Endothelial cell of umbilical vein (primary cell): ENCODE data around the gene RFC2.

Experiments
- EZH2 ChIP-seq: IDR thresholded peaks from 2 replicates; pipeline ENCODE4 v1.6.1; 2012; ENCODE audit warnings: borderline replicate concordance, low read depth, mild to moderate bottlenecking, moderate library complexity, low read length, inconsistent platforms; ENCODE audit not compliant: severe bottlenecking
- FOS ChIP-seq: IDR thresholded peaks from 2 replicates; pipeline ENCODE4 v1.6.1; 2011; ENCODE audit warnings: mild to moderate bottlenecking, low read length, moderate library complexity, borderline replicate concordance; ENCODE audit not compliant: insufficient read depth
- GATA2 ChIP-seq: IDR thresholded peaks from 2 replicates; pipeline ENCODE4 v1.7.0; 2011; ENCODE audit warnings: low read depth, mild to moderate bottlenecking, moderate library complexity, mixed read lengths, low read length; ENCODE audit not compliant: insufficient read length, insufficient read depth
- JUN ChIP-seq: IDR thresholded peaks from 2 replicates; pipeline ENCODE4 v1.6.1; 2011; ENCODE audit warnings: borderline replicate concordance, low read depth; ENCODE audit not compliant: insufficient read length, insufficient read depth
- MYC ChIP-seq: IDR thresholded peaks from one replicate; pipeline ENCODE4 v1.6.1; 2011; ENCODE audit warnings: mild to moderate bottlenecking, low read depth, low read length
- POLR2A ChIP-seq: IDR thresholded peaks from 2 replicates; pipeline ENCODE4 v1.6.1; 2012; ENCODE audit warnings: low read depth, mild to moderate bottlenecking, control low read depth, low read length
- POLR2AphosphoS5 ChIP-seq: IDR thresholded peaks from 2 replicates; pipeline ENCODE4 v1.6.1; 2012; ENCODE audit warnings: low read depth, mild to moderate bottlenecking, control low read depth, low read length, moderate library complexity; ENCODE audit not compliant: insufficient read depth
- TF ChIP-seq, protein P1 (sequence below), 2 donors: IDR thresholded peaks; 1 replicate in 1 of 2; 2 replicates in 1 of 2; pipeline ENCODE4 v1.5.1; 2011; ENCODE audit warnings: low read length in 2 of 2, mild to moderate bottlenecking in 2 of 2, moderate library complexity in 2 of 2, control low read depth in 1 of 2, inconsistent platforms in 1 of 2, low read depth in 1 of 2; ENCODE audit not compliant: insufficient read depth in 1 of 2; ENCODE audit errors: extremely low read depth in 1 of 2
- TF ChIP-seq, protein P2 (sequence below): IDR thresholded peaks from 2 replicates; pipeline ENCODE4 v1.6.1; 2011; ENCODE audit not compliant: insufficient read depth, insufficient read length

DNA sequence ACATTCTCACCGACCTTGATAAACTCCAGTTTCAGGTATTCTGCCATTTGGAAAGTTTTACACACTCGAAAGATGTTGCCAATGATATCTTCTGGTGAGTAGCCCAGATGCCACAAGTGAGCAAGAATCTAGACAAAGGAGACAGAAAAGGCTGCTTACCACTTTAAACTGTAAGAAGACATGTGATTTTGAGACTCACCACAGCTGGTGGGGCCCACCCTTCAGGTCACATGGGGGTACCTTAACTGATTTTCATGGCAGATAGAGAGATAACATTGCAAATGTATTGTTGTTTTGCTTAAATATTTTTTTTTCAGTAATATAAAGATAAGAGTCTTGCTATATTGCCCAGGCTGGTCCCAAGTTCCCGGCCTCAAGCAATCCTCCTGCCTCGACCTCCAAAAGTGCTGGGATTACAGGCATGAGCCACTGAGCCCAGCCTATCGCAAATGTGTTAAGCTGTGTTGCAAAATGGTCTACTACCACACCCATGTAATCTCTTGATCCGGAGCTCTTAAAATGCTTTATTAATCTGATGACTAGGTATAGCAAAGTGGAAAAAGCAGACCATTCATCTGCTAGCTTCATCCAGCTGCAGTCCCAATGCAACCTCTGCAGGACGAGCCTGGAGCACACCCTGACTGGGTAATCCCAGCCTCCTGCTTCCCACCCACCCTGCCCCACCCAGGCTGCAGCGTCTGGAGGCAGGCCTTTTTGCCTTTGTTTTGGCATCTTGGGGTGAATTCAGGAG lies 18.5 kb downstream of the RFC2 start:
- TF ChIP-seq, protein P1, sequence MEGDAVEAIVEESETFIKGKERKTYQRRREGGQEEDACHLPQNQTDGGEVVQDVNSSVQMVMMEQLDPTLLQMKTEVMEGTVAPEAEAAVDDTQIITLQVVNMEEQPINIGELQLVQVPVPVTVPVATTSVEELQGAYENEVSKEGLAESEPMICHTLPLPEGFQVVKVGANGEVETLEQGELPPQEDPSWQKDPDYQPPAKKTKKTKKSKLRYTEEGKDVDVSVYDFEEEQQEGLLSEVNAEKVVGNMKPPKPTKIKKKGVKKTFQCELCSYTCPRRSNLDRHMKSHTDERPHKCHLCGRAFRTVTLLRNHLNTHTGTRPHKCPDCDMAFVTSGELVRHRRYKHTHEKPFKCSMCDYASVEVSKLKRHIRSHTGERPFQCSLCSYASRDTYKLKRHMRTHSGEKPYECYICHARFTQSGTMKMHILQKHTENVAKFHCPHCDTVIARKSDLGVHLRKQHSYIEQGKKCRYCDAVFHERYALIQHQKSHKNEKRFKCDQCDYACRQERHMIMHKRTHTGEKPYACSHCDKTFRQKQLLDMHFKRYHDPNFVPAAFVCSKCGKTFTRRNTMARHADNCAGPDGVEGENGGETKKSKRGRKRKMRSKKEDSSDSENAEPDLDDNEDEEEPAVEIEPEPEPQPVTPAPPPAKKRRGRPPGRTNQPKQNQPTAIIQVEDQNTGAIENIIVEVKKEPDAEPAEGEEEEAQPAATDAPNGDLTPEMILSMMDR (IDR thresholded peaks at IDR 0.05; ENCODE audit: extremely low read depth in 1 of 2, insufficient read depth in 1 of 2, low read depth in 1 of 2, low read length in 2 of 2) = no peak
- TF ChIP-seq, protein P2, sequence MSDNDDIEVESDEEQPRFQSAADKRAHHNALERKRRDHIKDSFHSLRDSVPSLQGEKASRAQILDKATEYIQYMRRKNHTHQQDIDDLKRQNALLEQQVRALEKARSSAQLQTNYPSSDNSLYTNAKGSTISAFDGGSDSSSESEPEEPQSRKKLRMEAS = no peak
- TF ChIP-seq EZH2 = no peak
- TF ChIP-seq FOS = no peak
- no peak for TF ChIP-seq POLR2AphosphoS5
- no peak for TF ChIP-seq MYC
- TF ChIP-seq POLR2A = no peak
- TF ChIP-seq JUN = no peak
- no peak for TF ChIP-seq GATA2
